CD4-positive, alpha-beta T cell treated with Interferon gamma for 1 hour (primary cell): ENCODE results near the gene CLRN3.

Source experiments
- DNase-seq: peaks from one replicate; pipeline ENCODE4 v3.0.0-alpha.2; 2020

CLRN3 gene, protein sequence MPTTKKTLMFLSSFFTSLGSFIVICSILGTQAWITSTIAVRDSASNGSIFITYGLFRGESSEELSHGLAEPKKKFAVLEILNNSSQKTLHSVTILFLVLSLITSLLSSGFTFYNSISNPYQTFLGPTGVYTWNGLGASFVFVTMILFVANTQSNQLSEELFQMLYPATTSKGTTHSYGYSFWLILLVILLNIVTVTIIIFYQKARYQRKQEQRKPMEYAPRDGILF

DNA sequence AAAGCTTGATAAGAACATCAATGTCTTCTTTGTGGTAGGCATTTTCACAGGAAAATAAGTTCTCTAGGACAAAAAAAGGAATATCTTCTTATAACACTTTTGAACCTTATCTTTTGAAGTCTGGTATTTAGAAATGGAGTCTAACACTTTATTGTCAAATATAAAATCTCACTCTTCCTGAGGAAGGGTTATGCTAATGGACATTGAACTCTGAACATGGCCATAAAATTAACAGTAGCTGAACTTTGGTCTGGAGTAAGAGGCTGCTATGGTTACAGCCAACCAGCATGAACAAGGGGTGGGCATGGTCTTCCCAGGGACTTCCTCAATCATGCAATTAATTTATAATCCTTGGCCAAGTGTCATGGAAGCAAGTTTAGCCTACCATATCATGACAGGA is at the start of gene CLRN3:
CLRN3 (minus strand) TSS at position 199 of the 400 bp plus-strand sequence; CDS start at position 42, 157 bp downstream.
- no peak for DNase-seq

DNA sequence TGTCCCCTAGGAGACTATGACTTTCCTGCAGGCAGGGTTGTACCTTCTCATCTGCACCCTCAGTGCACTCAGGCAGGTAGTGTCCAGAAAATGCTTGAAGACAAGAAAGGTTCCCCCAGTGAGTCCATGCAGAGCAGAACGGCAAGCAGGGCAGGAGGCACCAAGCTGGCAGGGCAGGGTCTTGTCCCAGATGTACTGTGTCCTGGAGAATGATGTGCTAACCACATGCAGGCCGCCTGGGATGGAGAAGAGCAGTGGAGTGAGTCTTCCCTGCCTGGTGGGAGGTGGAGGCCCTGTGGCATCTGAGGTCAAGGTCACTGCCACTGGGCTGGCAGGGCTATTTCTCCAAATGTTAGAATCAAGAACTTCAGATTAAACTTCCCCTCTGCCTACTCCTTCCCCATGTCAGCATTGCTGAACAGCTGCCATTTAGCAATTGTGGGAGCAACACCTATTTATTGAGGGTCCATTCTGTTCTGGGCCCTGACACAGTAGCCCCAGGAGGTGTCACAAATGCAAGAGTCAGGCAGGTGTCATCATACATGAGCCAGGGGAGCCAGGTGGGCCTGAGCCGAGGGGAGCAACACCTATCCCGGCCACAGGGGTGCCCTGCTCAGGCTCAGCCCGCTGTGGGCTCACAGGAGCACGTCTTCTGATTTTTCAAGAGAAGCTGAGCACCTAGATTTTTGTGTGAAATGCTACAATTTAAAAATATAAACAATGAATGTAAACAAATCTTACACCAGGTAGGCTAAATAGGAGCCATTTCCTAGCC is 48.3 kb upstream of the CLRN3 start:
- DNase-seq, result no peak

GRCh38 chr10:127939786-127940330 is 47.1 kb upstream of the CLRN3 start:
- no peak for DNase-seq

- no peak for DNase-seq
These were observed 45.2 kb upstream of the CLRN3 start for GRCh38 chr10:127937915-127938463.

DNA sequence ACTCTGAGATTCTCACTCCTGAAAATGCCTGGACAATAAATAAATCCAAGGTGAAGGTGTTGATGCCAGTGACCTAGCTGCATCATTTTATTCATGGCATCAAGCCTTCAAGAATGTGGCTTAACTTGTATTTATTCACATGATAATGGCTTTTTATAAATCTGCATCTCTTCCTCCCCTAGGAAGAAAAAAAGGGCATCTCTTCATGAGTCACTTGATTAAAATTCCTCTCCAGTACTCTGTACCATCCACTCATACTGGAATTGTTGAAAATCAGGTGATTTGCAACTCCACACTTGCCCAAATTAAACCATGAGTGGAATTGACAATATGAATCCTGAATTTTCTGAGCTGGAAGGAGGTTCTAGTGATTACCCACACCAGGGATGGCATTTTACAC is 44.3 kb upstream of the CLRN3 start:
- DNase-seq, result no peak

DNA sequence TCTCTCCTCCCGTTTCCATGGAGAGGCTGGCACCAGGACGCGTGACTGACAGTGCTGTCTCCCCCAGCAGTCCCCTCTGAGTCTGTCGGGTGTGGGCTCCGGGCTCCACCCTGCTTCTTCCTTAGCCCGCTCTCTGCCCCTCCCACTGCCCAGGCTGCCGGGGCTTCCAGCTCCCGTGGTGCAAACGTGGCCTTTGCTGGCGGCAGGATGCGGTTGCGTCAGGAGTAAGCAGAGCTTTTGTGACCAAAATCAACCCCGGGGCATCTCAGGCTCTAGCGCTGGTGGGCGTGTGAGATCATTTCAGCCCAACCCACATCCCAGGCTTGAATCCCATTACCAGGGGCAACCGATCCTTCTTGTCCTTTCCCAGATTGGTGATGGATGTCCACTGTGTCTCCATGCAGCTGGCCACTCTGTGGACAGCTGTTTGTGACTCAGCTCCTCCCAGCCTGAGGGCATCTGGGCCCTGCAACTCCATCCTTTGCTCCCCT is 42.4 kb upstream of the CLRN3 start:
- DNase-seq, result no peak

DNA sequence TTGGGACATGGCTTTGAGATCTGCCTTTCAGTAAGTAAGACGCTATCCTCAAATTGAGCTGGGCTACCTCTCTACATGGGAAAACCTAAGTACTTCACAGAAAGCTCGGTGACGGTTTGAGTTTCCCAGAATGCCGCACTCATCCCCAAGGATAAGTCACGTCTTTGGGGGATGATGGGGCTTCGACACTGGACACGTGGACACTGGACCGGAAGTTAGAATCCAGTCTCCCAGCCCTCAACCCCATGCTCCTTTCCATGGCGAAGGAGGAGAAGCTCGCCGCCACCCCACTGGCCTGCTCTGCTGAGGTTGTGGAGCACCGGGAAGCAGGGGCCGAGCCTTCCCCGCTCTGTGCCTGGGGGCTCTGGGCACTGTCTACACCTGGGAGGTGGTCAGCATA is 41.6 kb upstream of the CLRN3 start:
- no peak for DNase-seq

DNA sequence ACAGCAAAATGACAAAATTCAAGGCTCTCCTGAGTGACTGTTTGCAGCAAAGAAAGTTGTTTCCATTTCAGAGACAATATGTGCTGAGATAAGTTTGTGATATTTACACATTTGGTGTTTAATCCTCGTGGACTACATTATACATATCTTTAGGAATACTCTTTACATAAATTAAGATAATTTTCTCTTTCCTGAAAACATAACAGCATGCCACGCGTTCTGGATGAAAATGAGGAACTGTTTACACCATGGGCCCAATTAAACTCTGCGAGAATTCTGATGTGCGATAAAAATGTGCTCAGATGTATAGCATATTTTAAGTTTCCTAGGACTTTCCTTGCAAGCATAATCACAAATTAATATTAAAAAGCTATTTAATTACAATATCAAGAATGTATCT is 40.5 kb upstream of the CLRN3 start:
- no peak for DNase-seq

- no peak for DNase-seq
These were observed 40.0 kb upstream of the CLRN3 start for GRCh38 chr10:127932521-127933270.

GRCh38 chr10:127928021-127928806 is 35.5 kb upstream of the CLRN3 start:
- DNase-seq, result no peak

GRCh38 chr10:127926455-127926854 is 33.7 kb upstream of the CLRN3 start:
- DNase-seq, result peak; percentile 37

GRCh38 chr10:127925471-127926207 is 32.9 kb upstream of the CLRN3 start:
- no peak for DNase-seq

DNA sequence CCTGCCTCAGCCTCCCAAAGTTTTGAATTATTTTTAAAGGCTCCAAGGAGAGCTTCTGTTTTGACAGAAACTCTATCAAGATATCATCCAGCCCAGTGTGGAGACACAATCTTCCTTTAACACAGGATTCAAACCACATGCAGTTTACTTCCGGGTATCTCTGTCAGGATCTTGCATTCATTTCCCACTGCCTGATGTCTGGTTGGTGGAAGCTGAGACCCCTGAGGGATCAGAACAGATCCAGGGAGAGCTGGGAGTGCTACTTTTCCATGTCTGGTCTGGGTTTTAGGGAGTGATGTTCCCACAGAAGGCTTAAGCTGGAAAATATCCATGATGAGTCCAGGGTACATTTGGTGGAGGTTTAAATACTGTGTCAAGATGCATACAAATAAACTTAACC is 30.9 kb upstream of the CLRN3 start:
- DNase-seq, result no peak

DNA sequence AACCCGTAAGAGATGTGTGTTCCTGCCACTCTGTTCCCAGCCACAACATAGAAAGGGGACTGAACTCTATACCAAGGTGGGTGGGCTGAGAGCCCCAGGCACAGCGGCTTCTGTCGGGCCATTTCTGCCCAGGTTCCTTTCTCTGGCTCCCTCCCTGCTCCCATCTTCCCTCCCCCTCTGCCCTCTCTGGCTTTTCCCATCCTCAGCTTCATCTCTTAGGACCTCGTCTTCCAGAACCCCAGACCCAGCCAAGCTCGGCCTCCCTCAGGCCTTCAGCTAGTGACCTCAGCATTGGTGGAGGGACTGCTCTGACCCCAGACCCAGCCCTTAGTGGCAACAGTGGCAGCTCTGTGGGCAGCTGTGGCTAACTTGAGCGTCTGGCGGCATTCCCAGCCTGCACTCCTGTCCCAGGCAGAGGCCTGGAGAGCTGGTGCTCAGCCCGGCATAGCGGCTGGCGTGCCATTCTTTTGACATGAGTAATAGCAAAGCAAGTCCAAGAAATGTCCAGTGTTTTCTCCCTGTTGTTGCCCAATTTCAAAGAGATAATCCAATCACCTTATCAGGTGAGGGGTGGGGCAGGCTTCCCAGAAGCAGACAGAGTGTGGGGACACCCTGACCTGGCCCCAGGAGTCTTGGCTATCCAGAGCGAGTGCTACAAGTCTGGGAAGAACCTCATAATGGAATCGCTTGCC is 30.1 kb upstream of the CLRN3 start:
- DNase-seq, result no peak

DNA sequence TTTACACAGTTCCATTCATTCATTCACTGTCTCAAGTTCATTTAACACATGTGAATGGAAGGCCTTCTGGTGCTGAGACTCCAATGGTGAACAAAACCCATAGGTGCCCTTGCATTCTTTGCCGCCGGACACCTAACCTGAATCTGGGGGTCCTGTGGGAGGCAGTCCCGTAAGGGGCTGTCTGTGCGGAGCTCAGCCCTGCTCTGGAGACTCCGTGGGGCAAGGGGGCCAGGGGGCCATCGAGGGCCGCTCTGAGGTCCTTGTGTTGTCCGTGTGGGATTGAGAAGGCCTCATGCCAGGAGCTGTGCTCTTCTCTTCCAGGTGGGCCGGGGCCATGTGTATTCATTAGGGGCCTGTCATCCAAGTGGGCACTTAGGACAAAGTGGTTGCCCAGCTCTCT is 29.5 kb upstream of the CLRN3 start:
- DNase-seq, result no peak

DNA sequence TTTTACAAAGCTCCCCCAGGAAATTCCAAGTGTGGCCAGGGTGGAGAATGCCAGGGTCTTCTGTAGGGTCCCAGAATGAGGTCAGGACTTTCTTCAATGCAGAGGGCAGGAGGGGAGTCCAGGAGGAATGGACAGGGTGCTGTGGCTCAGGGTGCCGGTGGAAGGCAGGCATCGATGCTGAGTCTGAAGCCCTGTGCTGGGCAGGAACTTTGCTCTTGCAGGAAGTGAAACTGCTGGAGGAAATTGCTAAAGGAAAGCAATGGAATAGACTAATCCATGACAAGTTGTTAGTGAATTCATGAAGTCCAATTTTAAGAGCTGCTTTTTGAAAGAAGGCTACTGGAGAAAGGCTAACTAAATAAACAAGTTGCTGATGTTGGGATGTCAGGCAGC is 29.0 kb upstream of the CLRN3 start:
- DNase-seq, result no peak

GRCh38 chr10:127921075-127921752 is 28.5 kb upstream of the CLRN3 start:
- no peak for DNase-seq

DNA sequence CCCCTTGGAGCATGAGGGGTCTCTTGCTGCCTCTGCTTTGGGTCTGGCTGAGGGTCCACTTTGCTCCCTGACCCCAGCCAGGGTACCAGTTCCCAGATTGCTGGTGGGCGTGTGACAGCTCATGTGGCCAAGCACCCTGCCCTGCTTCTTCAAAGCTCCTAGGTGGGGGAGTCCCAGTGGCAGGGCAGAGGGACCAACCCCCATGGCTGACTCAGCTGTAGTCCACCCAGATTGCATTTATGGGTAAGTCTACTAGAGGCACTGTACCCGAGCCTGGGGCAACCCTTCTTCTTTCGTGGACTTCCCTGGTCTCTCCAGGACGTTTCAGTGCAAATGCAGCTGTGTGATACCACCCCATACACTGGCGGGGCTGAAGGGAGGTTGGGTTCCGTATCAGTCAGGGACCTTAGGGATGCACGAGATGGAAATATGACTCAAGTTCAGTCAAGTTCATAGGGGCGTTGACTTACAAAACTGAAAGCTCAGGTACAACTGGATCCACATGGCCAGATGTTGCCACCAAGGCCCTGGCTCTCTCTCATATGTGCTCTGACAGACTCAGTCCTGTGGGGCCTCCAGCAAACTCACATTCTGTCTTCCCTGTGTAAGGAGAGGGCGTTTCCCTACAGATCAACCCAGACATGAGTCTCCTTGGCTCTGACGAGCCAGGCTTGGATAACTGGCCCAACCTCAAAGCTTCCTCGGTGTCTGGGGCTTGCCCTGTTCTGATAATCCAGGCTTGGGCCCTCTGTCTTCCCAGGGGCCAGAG is 27.7 kb upstream of the CLRN3 start:
- no peak for DNase-seq
